ENCODE data around the gene C15orf40. TPM values are rescaled to one million over a fixed set of nuclear protein-coding genes. Genes with fewer than 3 reads are reported as not detected.
"Not testable (repeated sequence)": the region's sequence is repeated elsewhere in the genome, so short reads cannot be mapped to it uniquely, and the experiment has no call there.

The C15orf40 gene
- total RNA-seq, 2 experiments from 2014 or later = 7.4 to 11.0 TPM

DNA sequence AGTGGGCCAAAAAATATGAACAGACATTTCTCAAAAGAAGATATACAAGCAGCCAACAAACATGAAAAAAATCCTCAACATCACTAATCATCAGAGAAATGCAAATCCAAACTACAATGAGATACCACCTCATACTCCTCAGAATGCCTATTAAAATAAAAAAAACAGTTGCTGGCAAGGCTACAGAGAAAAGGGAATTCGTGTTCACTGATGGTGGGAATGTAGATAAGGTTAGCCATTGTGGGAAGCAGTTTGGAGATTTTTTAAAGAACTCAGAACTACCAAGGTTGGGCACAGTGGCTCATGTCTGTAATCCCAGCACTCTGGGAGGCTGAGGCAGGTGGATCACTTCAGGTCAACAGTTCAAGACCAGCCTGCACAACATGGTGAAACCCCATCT is 27.8 kb upstream of the C15orf40 start:
- Histone ChIP-seq H3K36me3 (ENCODE audit: insufficient read depth, low read length) (peaks cover 54% of the 10 kb centered on the region), H3K27ac (ENCODE audit: low read depth in 1 of 2, low read length in 2 of 2) (no peak overlapping the region), H3K4me3 (ENCODE audit: low read length) (no peak overlapping the region), H3K9me3 (ENCODE audit: control insufficient read depth in 1 of 2, insufficient read depth in 1 of 2, low read length in 2 of 2) (peaks cover 0 to 8% of the 10 kb centered on the region in 2 experiments), H3K27me3 (ENCODE audit: control insufficient read depth in 1 of 2, insufficient read depth in 2 of 2, low read length in 2 of 2) (no peaks in the 10 kb centered on the region), H3K4me1 (ENCODE audit: insufficient read depth, low read length) (no peaks in the 10 kb centered on the region)
- peaks cover 89% of the 10 kb centered on the region for H3K36me3 Mint-ChIP-seq (ENCODE audit: low read depth)
- H3K27me3 Mint-ChIP-seq = no peaks in the 10 kb centered on the region
- ChIA-PET CTCF (no interaction called here), POLR2A (no interaction called here)
- H3K27ac Mint-ChIP-seq = peak overlapping the region; percentile 41
- ATAC-seq (ENCODE audit: poor library complexity) = no peak
- H3K4me3 Mint-ChIP-seq = no peak overlapping the region
- no peak for DNase-seq
- peaks cover 29% of the 10 kb centered on the region for H3K4me1 Mint-ChIP-seq (ENCODE audit: low read depth)
- H3K9me3 Mint-ChIP-seq = peaks cover 3% of the 10 kb centered on the region
- TF ChIP-seq CTCF (IDR thresholded peaks at IDR 0.05) = no peak
- intact Hi-C loops (cut with DNase I, micrococcal nuclease) = no loop called here

DNA sequence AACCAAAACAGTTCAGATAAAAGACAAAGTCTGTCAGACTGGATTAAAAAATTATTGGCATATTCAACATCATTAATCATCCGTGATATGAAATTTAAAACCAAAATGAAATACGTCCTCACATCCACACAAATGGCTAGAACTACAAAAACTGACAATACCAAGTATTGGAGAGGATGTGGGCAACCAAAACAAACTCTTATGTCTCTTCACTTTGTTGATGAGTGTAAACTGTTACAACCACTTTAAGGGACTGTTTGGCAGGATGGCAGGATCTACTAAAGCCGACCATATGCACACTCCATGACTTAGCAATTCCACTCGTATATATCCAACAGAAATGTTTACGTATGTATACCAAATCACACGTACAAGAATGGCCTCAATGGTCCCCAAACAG is 24.8 kb upstream of the C15orf40 start:
- TF ChIP-seq CTCF (IDR thresholded peaks at IDR 0.05) = no peak
- ATAC-seq (ENCODE audit: poor library complexity) (no peak), DNase-seq (peak in 1 of 14 experiments; percentile 4)
- peaks cover 89% of the 10 kb centered on the region for H3K36me3 Mint-ChIP-seq (ENCODE audit: low read depth)
- no peaks in the 10 kb centered on the region for H3K4me1 ChIP-seq (ENCODE audit: insufficient read depth, low read length)
- intact Hi-C loops (cut with DNase I, micrococcal nuclease) = no loop called here
- no peak overlapping the region for H3K27ac Mint-ChIP-seq
- H3K9me3 Mint-ChIP-seq = peaks cover 3% of the 10 kb centered on the region
- no peak overlapping the region for H3K4me3 Mint-ChIP-seq
- ChIA-PET POLR2A (no interaction called here), CTCF (interaction anchor here (0.8 kb wide), 1 partner anchor 26 kb away, joined by 4 read pairs; no protein-coding TSS in a partner anchor)
- no peaks in the 10 kb centered on the region for H3K27me3 Mint-ChIP-seq
- H3K9me3 ChIP-seq (ENCODE audit: control insufficient read depth in 1 of 2, insufficient read depth in 1 of 2, low read length in 2 of 2) = peaks cover 3 to 8% of the 10 kb centered on the region in 2 experiments
- peaks cover 39% of the 10 kb centered on the region for H3K4me1 Mint-ChIP-seq (ENCODE audit: low read depth)
- H3K36me3 ChIP-seq (ENCODE audit: insufficient read depth, low read length) = peaks cover 58% of the 10 kb centered on the region
- no peaks in the 10 kb centered on the region for H3K27me3 ChIP-seq (ENCODE audit: control insufficient read depth in 1 of 2, insufficient read depth in 2 of 2, low read length in 2 of 2)
- H3K27ac ChIP-seq (ENCODE audit: low read depth in 1 of 2, low read length in 2 of 2) = no peak overlapping the region
- no peak overlapping the region for H3K4me3 ChIP-seq (ENCODE audit: low read length)

- H3K9me3 Mint-ChIP-seq; H3K27me3 Mint-ChIP-seq; H3K9me3 ChIP-seq (ENCODE audit: control insufficient read depth in 1 of 2, insufficient read depth in 1 of 2, low read length in 2 of 2); H3K4me3 ChIP-seq (ENCODE audit: low read length); POLR2A ChIA-PET; H3K27me3 ChIP-seq (ENCODE audit: control insufficient read depth in 1 of 2, insufficient read depth in 2 of 2, low read length in 2 of 2); CTCF ChIA-PET; H3K27ac ChIP-seq (ENCODE audit: low read depth in 1 of 2, low read length in 2 of 2); intact Hi-C loops (cut with DNase I, micrococcal nuclease); DNase-seq; ATAC-seq (ENCODE audit: poor library complexity); H3K4me1 ChIP-seq (ENCODE audit: insufficient read depth, low read length); H3K4me3 Mint-ChIP-seq; H3K27ac Mint-ChIP-seq: not testable (repeated sequence)
- H3K36me3 ChIP-seq (ENCODE audit: insufficient read depth, low read length) = peaks cover 61% of the 10 kb centered on the region
- H3K4me1 Mint-ChIP-seq (ENCODE audit: low read depth) = peaks cover 24% of the 10 kb centered on the region
- H3K36me3 Mint-ChIP-seq (ENCODE audit: low read depth) = peaks cover 79% of the 10 kb centered on the region
Measured at GRCh38 chr15:83031234-83031633, 19.8 kb upstream of the C15orf40 start.

DNA sequence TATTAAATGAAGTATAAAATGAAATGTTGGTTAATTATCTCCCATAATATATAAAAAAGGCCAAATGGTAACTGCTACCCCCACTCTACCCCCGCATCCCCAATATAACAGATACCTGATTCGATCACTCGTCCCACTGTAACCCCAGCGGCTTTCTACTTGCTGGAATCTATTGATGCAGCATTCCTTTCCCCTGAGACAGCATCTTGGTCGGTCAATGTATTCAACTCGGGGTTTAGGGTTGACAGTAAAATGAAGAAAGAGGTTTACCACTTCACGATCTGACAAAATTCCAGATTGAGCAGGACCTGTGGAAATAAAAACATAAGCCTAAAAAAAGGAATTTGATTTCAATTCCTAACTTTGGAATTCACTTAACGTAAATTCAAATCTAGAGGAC is 18.6 kb upstream of the C15orf40 start:
- peaks cover 23% of the 10 kb centered on the region for H3K4me1 Mint-ChIP-seq (ENCODE audit: low read depth)
- DNase-seq (no peak), ATAC-seq (ENCODE audit: poor library complexity) (no peak)
- intact Hi-C loops (cut with DNase I, micrococcal nuclease) = no loop called here
- H3K27me3 ChIP-seq (ENCODE audit: control insufficient read depth in 1 of 2, insufficient read depth in 2 of 2, low read length in 2 of 2) = no peaks in the 10 kb centered on the region
- H3K36me3 Mint-ChIP-seq (ENCODE audit: low read depth) = peaks cover 74% of the 10 kb centered on the region
- H3K36me3 ChIP-seq (ENCODE audit: insufficient read depth, low read length) = peaks cover 63% of the 10 kb centered on the region
- H3K9me3 Mint-ChIP-seq = no peaks in the 10 kb centered on the region
- no peaks in the 10 kb centered on the region for H3K27me3 Mint-ChIP-seq
- no peak overlapping the region for H3K4me3 ChIP-seq (ENCODE audit: low read length)
- H3K4me3 Mint-ChIP-seq = no peak overlapping the region
- ChIA-PET CTCF (no interaction called here), POLR2A (no interaction called here)
- H3K27ac Mint-ChIP-seq = no peak overlapping the region
- TF ChIP-seq CTCF (IDR thresholded peaks at IDR 0.05) = no peak
- no peak overlapping the region for H3K27ac ChIP-seq (ENCODE audit: low read depth in 1 of 2, low read length in 2 of 2)
- no peaks in the 10 kb centered on the region for H3K4me1 ChIP-seq (ENCODE audit: insufficient read depth, low read length)
- peaks cover 0 to 3% of the 10 kb centered on the region in 2 experiments for H3K9me3 ChIP-seq (ENCODE audit: control insufficient read depth in 1 of 2, insufficient read depth in 1 of 2, low read length in 2 of 2)

Measured in CD4-positive, alpha-beta T cell (primary cell).